ENCODE measurements around the gene GPR160. TPM values are rescaled to one million over a fixed set of nuclear protein-coding genes. Genes with fewer than 3 reads are reported as not detected.

GPR160 gene
- polyA plus RNA-seq, 1 donor from 2014 or later = 4.0 TPM

GRCh38 chr3:170107941-170108340, 70.1 kb downstream of the GPR160 start:
- no peaks in the 10 kb centered on the region for H3K9me3 ChIP-seq (ENCODE audit: low read length)
- H3K4me2 ChIP-seq (ENCODE audit: low read length) = no peak overlapping the region
- TF ChIP-seq RAD21 (conservative IDR thresholded peaks at IDR 0.05) (no peak), TAF1 (IDR thresholded peaks at IDR 0.05; ENCODE audit: low read depth) (no peak), EZH2 (IDR thresholded peaks at IDR 0.05; ENCODE audit: borderline replicate concordance, insufficient read depth, low read length, poor library complexity, severe bottlenecking) (no peak)
- H3K9ac ChIP-seq (ENCODE audit: low read length) = no peak overlapping the region
- no peak overlapping the region for H3K27ac ChIP-seq (ENCODE audit: low read length)
- no peaks in the 10 kb centered on the region for H3K79me2 ChIP-seq (replicated peaks; ENCODE audit: insufficient read depth, low read length)
- no peaks in the 10 kb centered on the region for H3F3A ChIP-seq (ENCODE audit: insufficient read depth, low read length, poor library complexity, severe bottlenecking)
- H3K36me3 ChIP-seq (ENCODE audit: insufficient read depth, low read length) = no peaks in the 10 kb centered on the region
- no peaks in the 10 kb centered on the region for H3K9me2 ChIP-seq (ENCODE audit: insufficient read depth, low read length)
- no peaks in the 10 kb centered on the region for H4K20me1 ChIP-seq (ENCODE audit: insufficient read depth)
- no peak overlapping the region for H2AFZ ChIP-seq (ENCODE audit: low read depth, low read length)
- no peak overlapping the region for H3K4me3 ChIP-seq (ENCODE audit: low read length)
- no peaks in the 10 kb centered on the region for H3K27me3 ChIP-seq (ENCODE audit: insufficient read depth, low read depth, low read length)

GRCh38 chr3:170108955-170109354, 71.2 kb downstream of the GPR160 start:
- H3K9ac ChIP-seq (ENCODE audit: low read length) = no peak overlapping the region
- no peak overlapping the region for H3K4me2 ChIP-seq (ENCODE audit: low read length)
- TF ChIP-seq EP300 (conservative IDR thresholded peaks at IDR 0.05; ENCODE audit: poor library complexity, severe bottlenecking) = no peak
- no peak for TF ChIP-seq EZH2 (IDR thresholded peaks at IDR 0.05; ENCODE audit: borderline replicate concordance, insufficient read depth, low read length, poor library complexity, severe bottlenecking)
- TF ChIP-seq TAF1 (IDR thresholded peaks at IDR 0.05; ENCODE audit: low read depth) = no peak
- TF ChIP-seq MXI1 (conservative IDR thresholded peaks at IDR 0.05; ENCODE audit: poor library complexity, severe bottlenecking) = no peak
- TF ChIP-seq, protein P1, sequence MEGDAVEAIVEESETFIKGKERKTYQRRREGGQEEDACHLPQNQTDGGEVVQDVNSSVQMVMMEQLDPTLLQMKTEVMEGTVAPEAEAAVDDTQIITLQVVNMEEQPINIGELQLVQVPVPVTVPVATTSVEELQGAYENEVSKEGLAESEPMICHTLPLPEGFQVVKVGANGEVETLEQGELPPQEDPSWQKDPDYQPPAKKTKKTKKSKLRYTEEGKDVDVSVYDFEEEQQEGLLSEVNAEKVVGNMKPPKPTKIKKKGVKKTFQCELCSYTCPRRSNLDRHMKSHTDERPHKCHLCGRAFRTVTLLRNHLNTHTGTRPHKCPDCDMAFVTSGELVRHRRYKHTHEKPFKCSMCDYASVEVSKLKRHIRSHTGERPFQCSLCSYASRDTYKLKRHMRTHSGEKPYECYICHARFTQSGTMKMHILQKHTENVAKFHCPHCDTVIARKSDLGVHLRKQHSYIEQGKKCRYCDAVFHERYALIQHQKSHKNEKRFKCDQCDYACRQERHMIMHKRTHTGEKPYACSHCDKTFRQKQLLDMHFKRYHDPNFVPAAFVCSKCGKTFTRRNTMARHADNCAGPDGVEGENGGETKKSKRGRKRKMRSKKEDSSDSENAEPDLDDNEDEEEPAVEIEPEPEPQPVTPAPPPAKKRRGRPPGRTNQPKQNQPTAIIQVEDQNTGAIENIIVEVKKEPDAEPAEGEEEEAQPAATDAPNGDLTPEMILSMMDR (IDR thresholded peaks at IDR 0.05; ENCODE audit: poor library complexity, severe bottlenecking) = no peak
- TF ChIP-seq SMC3 (conservative IDR thresholded peaks at IDR 0.05; ENCODE audit: poor library complexity) = no peak
- TF ChIP-seq POLR2AphosphoS5 (IDR thresholded peaks at IDR 0.05) = no peak
- no peak for TF ChIP-seq REST (IDR thresholded peaks at IDR 0.05; ENCODE audit: borderline replicate concordance)
- no peak for TF ChIP-seq RAD21 (conservative IDR thresholded peaks at IDR 0.05)
- H3K9me3 ChIP-seq (ENCODE audit: low read length) = no peaks in the 10 kb centered on the region
- H3K79me2 ChIP-seq (replicated peaks; ENCODE audit: insufficient read depth, low read length) = no peaks in the 10 kb centered on the region
- no peak overlapping the region for H3K4me3 ChIP-seq (ENCODE audit: low read length)
- no peak overlapping the region for H2AFZ ChIP-seq (ENCODE audit: low read depth, low read length)
- no peaks in the 10 kb centered on the region for H3K36me3 ChIP-seq (ENCODE audit: insufficient read depth, low read length)
- no peaks in the 10 kb centered on the region for H3K9me2 ChIP-seq (ENCODE audit: insufficient read depth, low read length)
- H3K27ac ChIP-seq (ENCODE audit: low read length) = no peak overlapping the region
- H3F3A ChIP-seq (ENCODE audit: insufficient read depth, low read length, poor library complexity, severe bottlenecking) = no peaks in the 10 kb centered on the region
- no peaks in the 10 kb centered on the region for H3K27me3 ChIP-seq (ENCODE audit: insufficient read depth, low read depth, low read length)
- H4K20me1 ChIP-seq (ENCODE audit: insufficient read depth) = no peaks in the 10 kb centered on the region
